DOHH2 (cell line): ENCODE results near the gene EBF3.

Source experiments
- EZH2phosphoT487 ChIP-seq: fragments of 200-600 bp; sonication (generic); IDR thresholded peaks from 2 replicates; pipeline ENCODE4 v1.6.1; 2017; ENCODE audit warnings: borderline replicate concordance, mild to moderate bottlenecking, antibody characterized with exemption, low read length, moderate library complexity, mixed read lengths
- TF ChIP-seq, protein P1 (sequence below): fragments of 200-600 bp; sonication (generic); IDR thresholded peaks from one replicate; pipeline ENCODE4 v1.5.1; 2014; ENCODE audit warnings: antibody characterized with exemption, mild to moderate bottlenecking, low read depth, low read length; ENCODE audit not compliant: poor library complexity, severe bottlenecking

- TF ChIP-seq, protein P1, sequence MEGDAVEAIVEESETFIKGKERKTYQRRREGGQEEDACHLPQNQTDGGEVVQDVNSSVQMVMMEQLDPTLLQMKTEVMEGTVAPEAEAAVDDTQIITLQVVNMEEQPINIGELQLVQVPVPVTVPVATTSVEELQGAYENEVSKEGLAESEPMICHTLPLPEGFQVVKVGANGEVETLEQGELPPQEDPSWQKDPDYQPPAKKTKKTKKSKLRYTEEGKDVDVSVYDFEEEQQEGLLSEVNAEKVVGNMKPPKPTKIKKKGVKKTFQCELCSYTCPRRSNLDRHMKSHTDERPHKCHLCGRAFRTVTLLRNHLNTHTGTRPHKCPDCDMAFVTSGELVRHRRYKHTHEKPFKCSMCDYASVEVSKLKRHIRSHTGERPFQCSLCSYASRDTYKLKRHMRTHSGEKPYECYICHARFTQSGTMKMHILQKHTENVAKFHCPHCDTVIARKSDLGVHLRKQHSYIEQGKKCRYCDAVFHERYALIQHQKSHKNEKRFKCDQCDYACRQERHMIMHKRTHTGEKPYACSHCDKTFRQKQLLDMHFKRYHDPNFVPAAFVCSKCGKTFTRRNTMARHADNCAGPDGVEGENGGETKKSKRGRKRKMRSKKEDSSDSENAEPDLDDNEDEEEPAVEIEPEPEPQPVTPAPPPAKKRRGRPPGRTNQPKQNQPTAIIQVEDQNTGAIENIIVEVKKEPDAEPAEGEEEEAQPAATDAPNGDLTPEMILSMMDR: no peak
- TF ChIP-seq EZH2phosphoT487: no peak
Observed at GRCh38 chr10:129958629-129959543, 5.2 kb downstream of the EBF3 start.
